CD4-positive, alpha-beta T cell treated with Interleukin-15 for 4 hours (primary cell): ENCODE results near the gene OR9Q1.
"Not testable (repeated sequence)": the region's sequence is repeated elsewhere in the genome, so short reads cannot be mapped to it uniquely, and the experiment has no call there.

Experiments
- DNase-seq: peaks from one replicate; pipeline ENCODE4 v3.0.0-alpha.2; 2020; ENCODE audit warnings: low spot score

OR9Q1 gene, protein sequence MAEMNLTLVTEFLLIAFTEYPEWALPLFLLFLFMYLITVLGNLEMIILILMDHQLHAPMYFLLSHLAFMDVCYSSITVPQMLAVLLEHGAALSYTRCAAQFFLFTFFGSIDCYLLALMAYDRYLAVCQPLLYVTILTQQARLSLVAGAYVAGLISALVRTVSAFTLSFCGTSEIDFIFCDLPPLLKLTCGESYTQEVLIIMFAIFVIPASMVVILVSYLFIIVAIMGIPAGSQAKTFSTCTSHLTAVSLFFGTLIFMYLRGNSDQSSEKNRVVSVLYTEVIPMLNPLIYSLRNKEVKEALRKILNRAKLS

DNA sequence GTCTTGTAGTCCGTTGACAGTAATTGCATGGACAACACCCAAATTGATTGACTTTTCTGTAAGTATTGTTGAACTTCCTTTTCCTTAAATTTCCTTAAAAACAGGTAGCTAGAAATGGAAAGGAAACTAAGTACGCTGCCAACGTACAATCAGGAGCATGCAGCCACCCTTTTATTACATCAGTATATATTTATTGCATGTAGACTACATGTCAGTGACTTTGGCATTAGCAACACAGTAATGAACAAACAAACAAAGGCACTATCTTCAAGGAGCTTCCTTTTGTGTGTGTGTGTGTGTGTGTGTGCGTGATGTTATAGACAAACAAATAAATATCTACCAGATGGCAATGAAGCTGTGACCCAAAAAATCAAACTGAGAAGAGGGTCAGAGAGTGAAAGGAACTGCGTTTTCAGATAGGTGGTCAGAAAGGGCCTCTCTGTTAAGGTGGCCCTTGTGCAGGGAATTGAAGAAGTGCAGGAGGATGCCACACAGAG lies at the start of gene OR9Q1:
OR9Q1 (plus strand) TSS at position 447 of the 497 bp plus-strand sequence. CDS start 155,564 bp downstream, outside the sequence.
- no peak for DNase-seq

DNA sequence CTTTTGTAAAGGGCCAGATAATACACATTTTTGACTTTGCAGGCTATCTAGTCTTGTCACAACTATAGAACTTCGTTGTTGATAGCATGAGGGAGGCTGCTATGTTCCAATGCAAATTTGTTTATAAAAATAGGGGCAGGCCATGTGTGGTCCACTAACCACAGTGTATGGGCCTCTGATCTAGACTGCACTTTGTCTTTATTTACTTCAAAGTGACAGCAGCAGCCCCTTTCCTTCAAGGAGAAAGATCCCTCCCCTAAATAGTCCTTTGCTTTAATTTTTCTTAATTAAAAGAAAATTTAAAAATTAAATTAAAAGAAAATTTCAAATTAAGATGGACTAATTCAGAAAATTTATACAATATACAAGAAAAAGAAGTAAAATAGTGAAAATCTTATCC lies 49.5 kb upstream of the OR9Q1 start:
- DNase-seq: no peak

DNA sequence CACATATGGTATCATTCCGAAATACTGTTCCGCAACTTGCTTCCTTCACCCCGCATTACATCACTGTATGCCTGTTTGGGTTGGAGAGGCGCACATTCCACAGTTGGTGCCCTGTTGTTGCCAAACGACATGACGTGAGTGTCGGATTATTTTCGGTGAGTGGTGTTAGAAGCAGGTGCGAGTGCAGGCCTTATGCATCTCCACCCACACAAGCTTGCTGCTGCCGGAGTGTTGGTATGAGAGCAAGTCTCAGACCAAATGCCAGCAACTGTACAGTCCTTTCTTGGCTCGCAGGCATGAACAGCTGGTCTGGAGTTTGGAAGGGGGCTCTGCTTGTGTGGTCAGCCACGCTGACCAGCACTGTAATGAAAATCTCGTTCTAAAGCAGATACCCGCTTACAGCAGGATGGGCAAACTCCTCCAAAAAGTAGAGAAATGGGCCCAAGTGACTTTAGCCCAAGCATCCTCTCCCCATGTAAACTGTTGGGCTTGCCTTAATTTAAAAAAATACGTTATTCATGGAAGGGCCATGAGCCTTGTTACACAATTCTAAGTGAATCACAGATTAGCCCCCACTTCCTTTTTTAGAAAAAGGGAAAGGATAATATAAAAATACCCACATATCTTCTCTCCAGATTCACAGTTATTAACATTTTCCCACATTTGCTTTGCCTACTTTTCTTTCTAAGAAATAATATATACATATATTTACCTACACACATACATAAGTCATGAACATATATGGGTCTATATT lies 48.7 kb upstream of the OR9Q1 start:
- DNase-seq: no peak

DNA sequence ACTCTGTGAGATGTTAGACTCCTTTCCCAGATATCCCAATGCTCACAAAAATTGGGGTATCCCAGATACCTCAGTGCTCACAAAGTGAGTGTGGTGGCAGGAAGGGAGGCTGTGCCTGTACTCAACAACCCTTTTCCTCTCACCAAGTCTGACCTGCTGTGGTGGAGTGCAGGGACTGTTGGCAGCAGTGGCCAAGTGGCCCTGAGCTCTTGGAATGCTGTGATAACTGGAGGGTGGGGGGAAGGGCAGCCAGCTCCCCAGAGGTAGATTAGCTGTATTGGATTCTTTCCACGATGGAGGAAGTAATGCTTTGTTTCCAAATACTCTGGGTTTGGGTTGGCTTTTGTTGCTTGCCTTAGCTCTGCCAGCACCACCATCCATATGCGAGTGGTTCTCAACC lies 46.0 kb upstream of the OR9Q1 start:
- no peak for DNase-seq

DNA sequence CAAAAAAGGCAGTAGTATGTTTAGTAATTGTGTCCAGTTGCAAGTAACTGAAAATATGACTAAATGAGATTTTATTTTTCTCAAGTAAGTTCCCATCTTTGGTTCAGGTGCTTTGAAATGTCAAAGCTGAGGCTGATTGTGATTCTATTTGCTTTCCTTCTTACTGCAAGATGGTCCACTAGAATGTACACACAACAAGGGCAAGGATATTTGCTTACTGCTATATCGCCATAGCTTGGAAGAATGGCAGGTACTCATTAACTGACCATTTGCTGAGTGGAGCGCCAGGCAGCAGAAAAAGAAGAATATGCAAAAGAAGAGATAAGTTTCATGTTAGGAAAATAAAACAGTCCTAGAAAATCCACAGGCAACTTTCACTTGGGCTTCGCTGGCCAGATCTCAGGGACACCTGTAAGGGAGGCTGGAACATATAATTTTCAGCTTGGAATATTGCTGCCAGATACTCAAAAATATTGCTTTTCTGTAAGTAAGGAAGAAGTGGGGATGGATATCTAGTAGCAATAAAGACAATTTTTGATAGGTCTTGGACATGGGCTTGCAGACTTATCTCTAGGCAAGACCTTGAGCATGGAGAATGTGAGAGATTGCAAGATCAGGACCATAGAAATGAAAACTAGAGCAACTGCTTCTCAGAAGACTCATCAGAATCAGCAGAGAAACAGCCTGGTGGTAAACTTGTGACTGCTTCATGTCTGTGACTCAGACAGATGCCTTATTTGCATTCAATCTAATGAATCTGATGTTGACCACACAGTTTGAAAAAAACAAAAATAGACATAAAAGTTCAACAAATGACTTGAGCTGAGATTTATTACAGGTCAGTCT lies 44.8 kb upstream of the OR9Q1 start:
- DNase-seq: no peak

DNA sequence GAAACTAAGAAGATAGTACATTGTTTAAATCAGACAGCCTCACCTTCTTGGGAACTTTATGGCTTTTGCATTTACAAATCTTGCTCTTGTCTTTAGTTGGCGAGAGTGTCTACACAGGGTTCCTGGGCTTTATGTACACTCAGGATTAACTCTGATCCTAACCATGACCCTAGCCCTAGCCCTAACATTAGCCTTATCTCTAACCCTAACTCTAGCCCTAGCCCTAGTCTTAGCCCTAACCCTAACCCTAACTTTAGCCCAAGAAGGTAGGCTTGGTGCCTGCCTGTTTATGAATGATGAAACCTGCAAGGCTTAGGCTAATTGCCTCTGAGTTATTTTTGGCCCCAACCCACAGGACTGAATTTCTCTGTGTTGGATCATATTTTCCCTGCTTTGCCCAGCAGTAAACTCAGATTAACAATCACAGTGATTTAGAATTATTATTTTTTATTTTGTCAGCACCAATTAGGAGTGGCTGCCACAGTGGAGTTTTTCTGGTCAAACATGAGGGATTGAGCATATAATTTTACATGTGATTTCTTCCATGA lies 44.1 kb upstream of the OR9Q1 start:
- no peak for DNase-seq

DNA sequence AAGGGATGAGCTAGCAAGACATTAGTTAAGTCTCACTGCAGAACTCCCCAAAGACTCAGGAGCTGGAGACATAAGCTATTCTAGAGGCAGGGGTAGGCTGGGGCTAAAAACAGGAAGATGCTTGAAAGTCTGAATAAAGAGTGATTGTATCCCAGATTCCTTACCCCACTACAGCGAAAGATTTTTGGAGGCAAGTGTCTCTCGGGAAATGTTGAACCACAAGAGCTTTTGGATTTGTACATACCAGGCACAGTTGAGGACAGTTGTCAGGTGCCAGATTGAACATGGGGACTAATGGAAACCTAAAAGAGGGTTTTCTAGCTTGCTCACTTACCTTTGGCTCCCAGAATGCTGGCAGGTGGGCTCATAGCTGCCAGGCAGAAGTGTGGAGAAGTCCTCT lies 43.5 kb upstream of the OR9Q1 start:
- DNase-seq: no peak

DNA sequence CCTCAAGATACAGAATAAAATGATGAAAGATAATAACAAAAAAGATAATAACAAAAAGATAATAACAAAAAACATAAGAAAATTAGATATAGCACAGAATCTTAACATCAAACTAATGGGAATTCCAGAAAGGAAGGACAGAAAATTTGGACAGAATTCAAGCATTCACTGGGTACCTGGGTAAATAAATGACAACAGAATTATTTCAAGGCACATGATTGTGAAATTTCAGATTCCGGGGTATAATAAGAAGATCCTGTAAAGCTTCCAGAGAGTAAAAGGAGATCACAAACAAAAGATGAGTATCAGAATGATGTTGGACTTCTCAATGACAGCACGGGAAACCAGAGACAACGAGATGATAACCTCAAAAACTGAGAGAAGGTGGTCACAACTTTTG lies 42.1 kb upstream of the OR9Q1 start:
- DNase-seq: no peak

DNA sequence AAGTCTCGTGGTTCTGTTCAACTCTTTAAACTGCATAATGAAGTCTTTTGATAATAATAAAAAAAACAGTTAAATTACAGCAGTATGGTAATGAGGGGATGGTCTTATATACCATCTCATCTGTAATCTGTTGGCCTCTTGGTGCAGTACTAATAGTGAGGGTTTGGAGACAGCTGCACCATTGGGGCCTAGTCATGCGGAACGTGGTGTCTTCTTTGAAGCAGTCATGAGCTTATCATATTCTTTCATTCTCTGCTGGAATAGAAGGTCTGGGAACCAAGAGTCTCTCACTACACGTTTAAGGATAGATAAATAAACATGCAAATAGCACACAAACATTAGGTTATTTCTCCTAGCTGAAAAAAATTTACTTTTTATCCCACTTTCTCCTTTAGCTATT lies 40.9 kb upstream of the OR9Q1 start:
- DNase-seq: no peak

DNA sequence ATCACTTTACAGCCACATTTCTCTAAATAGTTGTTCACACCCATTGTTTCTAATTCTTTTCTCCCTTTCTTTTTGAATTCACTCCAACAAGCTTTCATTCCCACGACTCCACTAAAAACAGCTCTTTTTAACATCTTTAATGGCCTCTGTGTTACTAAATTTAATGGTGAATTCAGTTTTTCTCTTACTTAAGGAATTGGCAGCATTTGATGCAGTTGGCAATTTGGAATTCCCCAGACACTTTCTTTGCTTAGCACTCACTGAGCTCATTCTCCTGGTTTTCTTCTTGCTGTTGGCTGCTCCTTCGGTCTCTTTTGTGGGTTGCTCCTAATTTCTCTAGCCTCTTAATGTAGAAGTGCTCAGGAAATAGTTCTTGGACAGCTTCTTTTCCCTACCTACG lies 40.5 kb upstream of the OR9Q1 start:
- DNase-seq: no peak

DNA sequence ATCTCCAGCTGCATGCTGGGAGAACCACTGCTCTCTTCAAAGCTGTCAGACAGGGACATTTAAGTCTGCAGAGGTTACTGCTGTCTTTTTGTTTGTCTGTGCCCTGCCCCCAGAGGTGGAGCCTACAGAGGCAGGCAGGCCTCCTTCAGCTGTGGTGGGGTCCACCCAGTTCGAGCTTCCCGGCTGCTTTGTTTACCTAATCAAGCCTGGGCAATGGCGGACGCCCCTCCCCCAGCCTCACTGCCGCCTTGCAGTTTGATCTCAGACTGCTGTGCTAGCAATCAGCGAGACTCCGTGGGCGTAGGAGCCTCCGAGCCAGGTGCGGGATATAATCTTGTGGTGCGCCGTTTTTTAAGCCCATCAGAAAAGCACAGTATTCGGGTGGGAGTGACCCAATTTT lies 24.2 kb upstream of the OR9Q1 start:
- DNase-seq: not testable (repeated sequence)

DNA sequence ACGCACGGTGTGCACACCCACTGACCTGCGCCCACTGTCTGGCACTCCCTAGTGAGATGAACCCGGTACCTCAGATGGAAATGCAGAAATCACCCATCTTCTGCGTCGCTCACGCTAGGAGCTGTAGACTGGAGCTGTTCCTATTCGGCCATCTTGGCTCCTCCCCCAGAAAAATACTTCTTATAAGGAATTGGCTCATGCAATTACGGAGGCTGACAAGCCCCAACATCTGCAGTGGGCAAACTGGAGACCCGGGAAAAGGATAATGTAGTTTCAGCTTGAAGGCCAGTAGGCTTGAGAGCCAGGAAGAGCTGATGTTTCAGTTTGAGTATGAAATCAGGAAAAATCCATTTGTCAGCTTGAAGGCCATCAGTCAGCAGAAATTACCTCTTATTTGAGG lies 23.7 kb upstream of the OR9Q1 start:
- not testable (repeated sequence) for DNase-seq

DNA sequence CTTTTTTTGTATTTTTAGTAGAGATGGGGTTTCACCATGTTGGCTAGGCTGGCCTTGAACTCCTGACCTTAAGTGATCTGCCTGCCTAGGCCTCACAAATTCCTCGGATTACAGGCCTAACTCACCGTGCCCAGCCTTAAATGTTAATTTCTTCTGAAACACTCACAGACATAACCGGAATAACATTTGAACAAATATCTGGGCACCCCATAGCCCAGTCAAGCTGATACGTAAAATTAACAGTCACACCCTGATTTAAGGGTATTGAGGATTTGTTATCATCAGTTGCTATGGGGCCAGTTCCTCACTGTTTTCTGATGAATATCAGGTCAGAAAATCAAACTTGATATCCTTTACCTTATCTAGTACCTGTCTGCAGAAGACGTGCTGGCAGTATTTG lies 23.0 kb upstream of the OR9Q1 start:
- DNase-seq: no peak

DNA sequence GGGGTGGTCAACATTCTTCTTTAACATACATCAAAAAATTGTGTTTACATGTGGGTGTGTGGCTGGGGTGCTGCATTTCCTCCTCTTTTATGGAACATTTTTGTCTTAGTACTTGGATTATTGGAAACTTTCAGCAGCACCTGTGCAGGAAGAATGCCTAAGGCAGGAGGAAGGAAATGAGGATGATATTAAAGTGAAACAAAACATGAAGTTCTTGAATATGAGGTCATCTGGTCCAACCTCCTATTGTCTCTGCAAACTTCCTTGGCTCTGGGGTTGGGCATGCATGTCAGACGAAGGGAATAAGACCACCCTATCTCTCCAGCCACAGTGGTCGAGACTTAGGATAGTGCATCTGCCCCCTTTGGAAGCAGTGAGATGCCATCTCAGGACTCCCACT lies 20.6 kb upstream of the OR9Q1 start:
- DNase-seq: no peak

DNA sequence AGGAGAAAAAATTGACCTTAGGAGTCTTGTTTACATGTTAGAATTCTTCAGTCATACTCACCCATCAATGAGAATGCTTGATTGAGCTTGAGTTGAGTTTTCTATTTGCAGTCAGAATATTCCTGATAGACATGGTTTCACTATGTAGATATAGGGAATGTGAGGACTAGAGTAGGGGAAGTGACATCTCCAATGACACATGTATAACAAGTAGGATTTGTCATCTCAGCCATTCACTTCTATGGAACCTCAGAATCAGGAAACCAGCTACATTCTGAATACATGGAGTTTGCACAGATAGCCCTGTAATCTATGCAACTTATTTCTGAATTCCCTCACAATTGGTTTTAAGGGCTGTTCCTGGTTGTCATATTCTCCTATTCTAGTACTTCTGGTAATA lies 20.1 kb upstream of the OR9Q1 start:
- no peak for DNase-seq

DNA sequence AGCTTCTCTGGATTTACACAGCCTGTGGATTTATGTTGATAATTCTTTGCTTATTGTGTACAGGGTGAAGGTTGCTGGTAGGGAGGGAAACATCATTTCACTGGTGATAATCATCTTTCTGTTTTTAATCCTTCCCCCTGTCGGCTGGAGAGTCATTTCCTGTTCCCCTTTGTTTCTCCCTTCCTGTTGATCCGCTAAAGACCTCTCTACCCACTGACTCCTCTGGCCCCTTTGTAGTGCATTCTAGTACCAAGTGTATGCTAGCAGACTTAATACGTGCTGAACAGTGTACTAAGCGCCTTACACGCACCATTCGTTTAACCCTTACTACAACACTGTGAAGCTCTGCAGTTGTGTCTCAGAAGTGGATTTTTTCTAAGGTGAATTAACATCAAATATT lies 19.0 kb upstream of the OR9Q1 start:
- DNase-seq: no peak

DNA sequence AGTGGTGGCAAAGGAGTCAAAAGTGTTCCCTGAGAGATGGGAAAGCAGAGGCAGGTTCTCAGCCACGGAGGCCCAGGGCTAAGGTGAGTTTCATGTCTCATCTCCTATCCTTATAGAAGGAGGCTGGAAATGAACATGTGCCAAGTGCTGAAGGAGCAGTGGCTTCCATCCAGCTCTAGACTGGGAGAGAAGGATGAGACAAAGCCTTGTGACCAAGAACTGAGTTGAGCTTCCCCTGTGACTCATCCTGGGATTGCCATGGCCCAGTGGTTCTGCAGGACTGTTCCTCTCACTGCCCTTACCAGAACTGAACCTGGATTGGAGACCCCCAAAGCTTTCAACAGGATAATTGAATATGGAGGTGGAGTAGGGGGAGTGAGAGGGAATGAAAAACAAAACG lies 16.7 kb upstream of the OR9Q1 start:
- no peak for DNase-seq

DNA sequence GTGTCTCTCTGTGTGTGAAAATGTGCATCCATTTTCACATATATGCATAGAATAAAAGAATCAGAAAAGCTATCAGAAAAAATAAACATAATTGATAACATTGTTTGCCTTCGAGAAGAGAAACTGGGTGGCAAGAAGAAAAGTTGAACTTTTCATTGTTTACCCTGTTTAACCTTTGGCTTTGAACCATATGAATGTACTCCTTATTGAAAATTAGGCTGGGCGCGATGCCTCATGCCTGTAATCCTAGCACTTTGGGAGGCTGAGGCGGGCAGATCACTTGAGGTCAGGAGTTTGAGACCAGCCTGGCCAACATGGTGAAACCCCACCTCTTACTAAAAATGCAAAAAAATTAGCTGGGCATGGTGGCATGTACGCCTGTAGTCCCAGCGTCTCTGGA lies 11.9 kb upstream of the OR9Q1 start:
- no peak for DNase-seq

DNA sequence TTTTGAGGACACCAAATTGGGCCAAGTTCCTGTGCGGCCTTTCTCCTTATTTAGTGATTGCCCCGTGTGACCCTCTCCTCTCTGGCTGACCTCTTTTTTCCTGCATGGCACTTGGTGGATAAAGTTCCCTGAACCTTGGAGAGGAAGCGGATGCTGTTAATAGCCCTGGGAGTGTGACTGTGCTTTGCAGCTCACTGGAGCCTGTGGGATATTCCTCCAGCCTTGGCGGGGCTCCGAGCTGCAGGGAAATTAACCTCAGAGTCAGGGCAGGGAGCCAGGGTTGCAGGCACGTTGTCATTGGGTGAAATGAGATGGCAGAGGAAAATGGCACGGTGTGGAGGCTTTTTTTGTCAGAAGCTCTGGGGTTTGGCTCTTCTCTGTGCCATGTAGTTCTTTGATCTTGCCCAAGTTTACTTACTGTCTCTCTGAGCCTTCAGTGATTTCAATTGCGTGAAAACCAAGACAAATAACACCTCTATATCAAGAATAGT lies 965 bp downstream of the OR9Q1 start:
- DNase-seq: no peak

DNA sequence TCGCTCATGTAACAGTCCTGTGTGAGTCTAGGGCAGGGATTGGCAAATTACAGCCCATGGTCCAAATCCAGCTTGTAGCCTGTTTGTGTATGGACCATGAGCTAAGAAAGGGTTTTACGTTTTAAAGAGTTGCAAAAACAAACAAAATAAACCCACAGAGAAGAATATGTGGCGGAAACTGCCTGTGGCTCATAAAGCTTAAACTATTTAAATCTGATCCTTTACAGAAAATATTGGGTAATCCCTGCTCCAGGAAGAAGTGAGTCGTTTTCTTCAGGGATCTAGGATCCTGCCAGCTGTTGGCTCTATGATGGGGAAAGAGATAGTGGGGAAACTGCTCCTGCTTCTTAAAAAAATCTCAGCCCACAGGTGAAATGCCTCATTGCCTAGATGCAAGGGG lies 3.7 kb downstream of the OR9Q1 start:
- DNase-seq: no peak

DNA sequence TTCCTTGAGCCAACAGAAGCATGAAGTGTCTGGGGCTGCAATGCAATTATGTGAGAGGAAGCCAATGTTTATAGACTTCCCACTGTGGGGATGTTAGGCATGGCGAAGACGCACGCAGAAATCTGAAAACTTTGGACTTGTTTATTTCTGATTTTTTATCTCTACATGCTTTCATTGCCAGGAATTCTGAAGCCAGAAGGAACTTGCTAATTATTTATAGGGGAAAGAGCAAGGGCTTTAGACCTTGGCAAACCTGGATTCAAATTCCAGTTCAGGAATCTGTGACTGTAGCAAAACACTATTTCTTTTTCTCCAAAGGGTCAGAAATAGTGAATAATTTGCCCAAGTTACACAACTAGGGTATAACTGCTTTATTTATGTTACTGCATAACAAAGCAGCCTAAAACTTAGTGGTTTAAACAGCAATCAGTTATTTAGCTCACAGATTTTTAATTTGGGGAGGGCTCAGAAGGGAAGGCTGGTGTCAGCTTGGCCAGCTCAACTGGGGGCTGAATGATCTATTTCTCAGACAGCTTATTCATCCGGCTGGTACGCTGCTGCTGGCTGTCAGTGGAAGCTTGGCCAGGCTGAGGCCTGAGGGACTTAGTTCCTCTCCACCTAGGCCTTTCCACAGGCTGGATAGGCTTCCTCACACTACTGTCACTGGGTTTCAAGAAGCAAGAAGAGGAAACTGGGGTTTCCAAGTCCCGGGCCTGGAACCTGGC lies 5.2 kb downstream of the OR9Q1 start:
- DNase-seq: no peak

DNA sequence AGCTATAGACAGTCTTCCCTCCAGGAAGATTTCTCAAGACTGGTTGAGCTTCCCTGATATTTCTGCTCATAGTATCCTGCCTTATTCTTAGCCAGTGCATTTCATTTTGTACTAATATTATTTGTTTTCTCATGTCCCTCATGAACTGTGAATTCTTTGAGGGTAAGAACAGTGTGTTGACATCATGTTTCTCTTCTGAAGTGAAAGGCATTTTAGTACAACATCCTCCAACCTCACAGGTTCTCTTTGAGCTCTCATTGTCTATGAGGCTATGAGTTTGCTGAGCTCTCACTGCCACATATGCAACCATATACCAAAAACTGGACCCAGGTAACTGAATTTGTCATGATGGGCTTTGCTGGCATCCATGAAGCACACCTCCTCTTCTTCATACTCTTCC lies 7.0 kb downstream of the OR9Q1 start, which contains the start of gene OR6Q1:
OR6Q1 (plus strand) TSS at position 301 of the 400 bp plus-strand sequence; CDS start at position 301, 0 bp downstream.
- DNase-seq: no peak
